ENCODE measurements around the gene RBM8A.

DNA sequence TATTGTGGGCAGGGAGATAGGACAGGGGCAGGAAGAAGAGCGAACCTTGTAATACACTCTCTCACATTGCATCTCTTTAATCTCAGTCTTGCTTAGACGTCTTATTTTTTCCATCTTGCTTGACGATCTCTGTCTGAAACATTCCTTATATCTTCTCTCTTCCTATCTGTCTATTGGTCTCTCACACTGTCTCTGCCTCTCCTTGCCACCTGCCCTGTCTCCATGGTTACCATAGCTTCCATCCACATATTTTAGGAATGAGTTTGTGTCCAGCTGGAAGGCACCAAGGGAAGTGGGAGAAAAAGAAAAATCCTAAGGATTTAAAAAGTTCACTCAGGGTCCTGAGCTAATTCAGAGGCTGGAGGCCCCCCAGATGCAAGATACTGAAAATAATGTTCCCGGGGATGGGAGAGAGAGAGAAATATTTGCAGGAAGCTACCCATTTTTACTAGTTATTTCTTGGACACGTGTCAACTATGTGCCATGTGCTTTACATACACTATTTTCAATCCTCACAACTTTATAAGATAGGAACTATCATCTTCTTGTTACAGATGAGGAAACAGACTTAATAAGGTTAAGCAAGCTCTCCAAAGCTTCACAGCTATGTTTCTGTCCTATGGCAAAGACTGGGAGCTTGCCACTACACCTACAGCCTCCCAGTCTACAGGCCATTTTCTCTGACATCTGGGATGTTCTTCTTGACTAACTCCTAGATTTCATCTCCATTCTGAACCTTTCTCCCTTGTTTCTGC lies 36.2 kb upstream of the RBM8A start:
- no peak for TF ChIP-seq CTCF (IDR thresholded peaks at IDR 0.05)
- no peak for TF ChIP-seq POLR2A (IDR thresholded peaks at IDR 0.05)

Data from thyroid gland (tissue), 4 donors.